ENCODE measurements around the gene UBA3. TPM values are rescaled to one million over a fixed set of nuclear protein-coding genes. Genes with fewer than 3 reads are reported as not detected.

UBA3 gene
- total RNA-seq, 1 experiment from 2014 or later, result 67.2 TPM

DNA sequence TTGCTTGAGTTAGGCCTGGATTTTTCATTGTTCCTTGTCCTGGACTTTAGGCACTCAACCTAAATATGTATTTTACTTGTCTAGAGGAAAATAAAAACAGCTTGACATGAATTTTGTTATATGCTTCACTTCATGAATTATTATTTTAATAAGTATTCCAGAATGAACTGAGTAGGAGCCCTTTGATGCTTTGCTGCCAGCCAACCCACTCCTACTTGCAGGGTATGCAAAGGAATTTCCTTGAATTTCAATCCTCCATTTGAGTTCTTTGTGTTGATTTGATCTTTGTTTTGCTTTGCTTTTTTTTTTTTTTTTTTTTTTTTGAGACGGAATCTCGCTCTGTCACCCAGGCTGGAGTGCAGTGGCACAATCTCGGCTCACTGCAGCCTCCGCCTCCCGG lies 16.1 kb upstream of the UBA3 start:
- no CpG with 5 or more reads among the region's 5 CpGs for WGBS (ENCODE audit: extremely low coverage, insufficient read length, low lambda C conversion rate)

More for the DNA sequence above, 16.1 kb upstream of the UBA3 start:
- H4K8ac ChIP-seq (replicated peaks; ENCODE audit: insufficient read length, low read depth, low read length), result no peak overlapping the region
- H3K9me3 ChIP-seq (ENCODE audit: control insufficient read depth, low read depth, low read length), result no peaks in the 10 kb centered on the region
- H2BK20ac ChIP-seq (ENCODE audit: low read depth, low read length, poor library complexity, severe bottlenecking), result no peak overlapping the region
- H4K91ac ChIP-seq (ENCODE audit: insufficient read length, low read depth, low read length), result no peak overlapping the region
- H3K4ac ChIP-seq (ENCODE audit: low read depth, low read length), result no peak overlapping the region
- no peaks in the 10 kb centered on the region for H3K27me3 ChIP-seq (ENCODE audit: insufficient read depth, low read length)
- H2BK120ac ChIP-seq (ENCODE audit: low read depth, low read length, poor library complexity, severe bottlenecking), result no peak overlapping the region
- DNase-seq, result no peak
- TF ChIP-seq, protein P1, sequence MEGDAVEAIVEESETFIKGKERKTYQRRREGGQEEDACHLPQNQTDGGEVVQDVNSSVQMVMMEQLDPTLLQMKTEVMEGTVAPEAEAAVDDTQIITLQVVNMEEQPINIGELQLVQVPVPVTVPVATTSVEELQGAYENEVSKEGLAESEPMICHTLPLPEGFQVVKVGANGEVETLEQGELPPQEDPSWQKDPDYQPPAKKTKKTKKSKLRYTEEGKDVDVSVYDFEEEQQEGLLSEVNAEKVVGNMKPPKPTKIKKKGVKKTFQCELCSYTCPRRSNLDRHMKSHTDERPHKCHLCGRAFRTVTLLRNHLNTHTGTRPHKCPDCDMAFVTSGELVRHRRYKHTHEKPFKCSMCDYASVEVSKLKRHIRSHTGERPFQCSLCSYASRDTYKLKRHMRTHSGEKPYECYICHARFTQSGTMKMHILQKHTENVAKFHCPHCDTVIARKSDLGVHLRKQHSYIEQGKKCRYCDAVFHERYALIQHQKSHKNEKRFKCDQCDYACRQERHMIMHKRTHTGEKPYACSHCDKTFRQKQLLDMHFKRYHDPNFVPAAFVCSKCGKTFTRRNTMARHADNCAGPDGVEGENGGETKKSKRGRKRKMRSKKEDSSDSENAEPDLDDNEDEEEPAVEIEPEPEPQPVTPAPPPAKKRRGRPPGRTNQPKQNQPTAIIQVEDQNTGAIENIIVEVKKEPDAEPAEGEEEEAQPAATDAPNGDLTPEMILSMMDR (conservative IDR thresholded peaks at IDR 0.05), result no peak
- Mint-ChIP-seq H3K36me3 (ENCODE audit: insufficient read depth in 1 of 3, low read depth in 3 of 3) (no peaks in the 10 kb centered on the region), H3K4me1 (peaks cover 11 to 15% of the 10 kb centered on the region in 2 experiments), H3K4me3 (no peak overlapping the region), H3K9me3 (no peaks in the 10 kb centered on the region), H3K27ac (no peak overlapping the region), H3K27me3 (ENCODE audit: low read depth) (no peaks in the 10 kb centered on the region)
- no peaks in the 10 kb centered on the region for H3K79me1 ChIP-seq (ENCODE audit: insufficient read depth, low read depth, low read length, poor library complexity, severe bottlenecking)
- H3K23me2 ChIP-seq (ENCODE audit: insufficient read length, low read depth, low read length, poor library complexity, severe bottlenecking), result no peaks in the 10 kb centered on the region
- no peak overlapping the region for H3K14ac ChIP-seq (ENCODE audit: insufficient read depth, low read length)
- H3K9ac ChIP-seq (ENCODE audit: extremely low read depth, insufficient read length, low read length), result no peak overlapping the region
- H3K4me2 ChIP-seq (ENCODE audit: insufficient read depth, insufficient read length, low read length), result no peak overlapping the region
- no peak overlapping the region for H3K27ac ChIP-seq (ENCODE audit: insufficient read length, low read depth, low read length)
- no peak overlapping the region for H2BK12ac ChIP-seq (ENCODE audit: insufficient read length, low read depth, low read length)
- no peak overlapping the region for H4K5ac ChIP-seq (ENCODE audit: insufficient read length, low read depth, low read length)
- no peak overlapping the region for H2AFZ ChIP-seq (ENCODE audit: low read length)
- no peak overlapping the region for H2BK5ac ChIP-seq (ENCODE audit: insufficient read length, low read length)
- no peak overlapping the region for H3K18ac ChIP-seq (ENCODE audit: insufficient read length, low read depth, low read length)
- no peaks in the 10 kb centered on the region; the same call in 1 of the 2 replicates for H3K79me2 ChIP-seq (ENCODE audit: insufficient read depth, low read length)
- no peak overlapping the region for H3K56ac ChIP-seq (ENCODE audit: insufficient read length, low read depth, low read length)
- H3T11ph ChIP-seq (ENCODE audit: low read length), result no peak overlapping the region
- no peak overlapping the region for H3K23ac ChIP-seq (ENCODE audit: insufficient read length, low read depth, low read length)
- H3K4me1 ChIP-seq (ENCODE audit: insufficient read depth, low read length), result peaks cover 9% of the 10 kb centered on the region
- no peak overlapping the region for H2BK15ac ChIP-seq (ENCODE audit: low read depth, low read length)
- H4K20me1 ChIP-seq (ENCODE audit: control insufficient read depth, insufficient read depth, insufficient read length), result no peaks in the 10 kb centered on the region
- H2AK5ac ChIP-seq (ENCODE audit: insufficient read length, low read length), result no peak overlapping the region
